C4-2B (cell line): ENCODE results near the gene DENND1A.

ENCODE experiments used
- H3K27ac ChIP-seq: fragments of 450-650 bp; 2 replicates; pipeline ENCODE4 v1.5.1; 2017
- CTCF ChIP-seq: fragments of 450-650 bp; conservative IDR thresholded peaks from 2 replicates; pipeline ENCODE4 v1.5.1; 2017; ENCODE audit warnings: mild to moderate bottlenecking
- ZFX ChIP-seq: fragments of 450-650 bp; IDR thresholded peaks from 2 replicates; pipeline ENCODE4 v1.6.1; 2017

The DENND1A gene

DNA sequence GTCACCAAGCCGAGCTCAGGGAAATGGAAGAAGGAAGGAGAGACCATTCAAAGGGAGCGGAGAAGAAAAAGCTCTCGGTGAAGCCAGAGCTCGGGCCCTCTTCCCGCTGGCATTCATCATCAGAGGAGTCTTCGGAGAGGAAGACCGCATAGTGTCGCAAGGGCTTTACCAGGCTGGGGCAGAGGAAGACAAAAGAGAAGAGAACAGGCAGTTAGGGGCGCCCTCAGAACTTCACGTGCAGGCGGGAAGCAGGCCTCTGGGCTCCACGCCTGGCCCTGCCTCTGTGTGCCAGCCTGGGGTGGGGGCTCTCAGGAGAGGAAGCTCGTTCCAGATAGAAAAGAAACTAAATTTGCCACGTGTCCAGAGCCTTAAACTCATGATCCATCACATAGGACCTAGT lies 542.2 kb downstream of the DENND1A start:
- TF ChIP-seq CTCF (no peak), ZFX (no peak)
- no peak overlapping the region for H3K27ac ChIP-seq

- TF ChIP-seq ZFX, result no peak
- no peak for TF ChIP-seq CTCF
These were observed 546.3 kb downstream of the DENND1A start for GRCh38 chr9:123383512-123384170.

DNA sequence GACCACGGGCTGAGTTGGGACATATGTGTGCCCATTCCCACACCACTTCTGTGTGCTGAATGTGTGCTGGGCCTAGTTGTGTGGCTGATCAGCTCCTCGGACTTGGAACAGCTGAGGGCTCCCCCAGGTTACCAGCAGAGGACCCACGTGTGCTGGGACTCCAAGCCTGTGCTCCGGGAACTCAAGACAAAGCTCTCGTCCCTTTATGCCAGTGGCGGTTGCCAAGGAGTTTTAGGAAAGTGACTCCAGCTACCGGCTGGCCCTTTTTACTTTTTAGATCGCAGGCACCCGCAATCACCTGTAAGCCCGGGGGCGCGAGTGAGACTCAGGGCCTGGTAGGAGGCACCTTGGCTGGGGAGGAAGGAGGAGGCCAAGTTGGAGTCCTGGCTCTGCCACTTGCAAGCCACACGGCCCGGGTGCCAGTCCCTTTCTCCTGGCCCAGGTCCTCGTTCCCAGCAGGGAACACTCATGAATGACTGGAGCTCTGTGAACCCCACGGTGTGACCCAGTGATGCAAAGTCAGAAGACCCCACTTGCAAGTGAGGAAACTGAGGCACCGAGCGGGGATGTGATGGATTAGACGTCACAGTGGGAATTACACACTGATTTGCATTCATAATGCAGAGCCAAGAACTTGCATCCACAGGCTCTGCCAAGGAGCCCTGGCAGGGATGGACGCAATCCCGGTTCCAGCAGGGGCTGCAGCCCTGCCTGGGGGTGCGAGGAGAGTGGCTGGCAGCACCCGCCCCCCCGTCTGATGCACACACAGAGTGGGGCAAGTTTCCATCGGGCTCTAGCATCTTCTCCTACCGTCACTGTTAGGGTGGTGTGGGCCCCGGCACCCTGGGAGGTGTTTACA lies 547.0 kb downstream of the DENND1A start:
- TF ChIP-seq CTCF (no peak), ZFX (no peak)
- H3K27ac ChIP-seq, result no peak overlapping the region

More at GRCh38 chr9:123383512-123384170, 546.3 kb downstream of the DENND1A start:
- no peak overlapping the region for H3K27ac ChIP-seq

DNA sequence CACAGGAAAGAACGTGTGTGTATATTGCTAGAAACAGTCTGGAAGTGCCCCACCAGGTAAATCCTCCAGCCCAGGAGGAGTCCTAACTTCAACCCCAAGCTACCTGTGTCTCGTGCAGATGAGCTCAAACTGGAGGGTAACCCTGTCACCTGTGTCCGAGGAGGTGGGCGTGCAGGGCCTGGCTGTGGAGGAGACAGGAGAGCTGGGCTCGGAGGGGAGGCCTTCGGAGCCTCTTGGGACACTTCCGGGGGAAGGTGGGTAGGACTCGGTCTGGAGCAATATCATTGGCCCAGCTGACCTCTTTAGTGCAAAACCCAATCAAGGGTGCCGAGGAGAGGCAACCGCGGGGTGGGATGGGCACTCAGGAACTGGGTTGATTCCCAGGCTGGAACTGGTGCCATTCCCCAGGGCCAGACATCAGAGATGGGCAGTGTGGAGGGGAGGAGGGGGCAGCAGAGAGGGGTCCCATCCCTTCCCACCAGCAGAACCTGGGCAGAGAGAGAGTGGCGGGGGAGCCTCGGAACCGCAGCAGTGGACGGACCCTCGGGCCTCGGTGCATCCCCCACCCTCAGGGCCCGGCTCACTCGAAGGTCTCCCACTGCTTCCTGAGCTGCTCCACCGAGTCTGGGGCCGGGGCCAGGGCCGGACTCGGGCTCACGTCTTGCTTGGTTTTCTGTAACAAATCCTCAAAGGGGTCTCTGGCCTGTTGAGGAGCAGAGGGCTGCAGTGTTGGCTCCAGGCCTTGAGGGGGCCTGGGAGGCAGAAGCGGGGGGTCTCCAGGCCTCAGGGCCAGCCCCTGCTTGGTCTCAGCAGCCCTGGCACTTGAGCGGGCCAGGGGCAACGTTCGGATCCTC lies 548.8 kb downstream of the DENND1A start:
- TF ChIP-seq CTCF (no peak), ZFX (no peak)
- no peak overlapping the region for H3K27ac ChIP-seq

DNA sequence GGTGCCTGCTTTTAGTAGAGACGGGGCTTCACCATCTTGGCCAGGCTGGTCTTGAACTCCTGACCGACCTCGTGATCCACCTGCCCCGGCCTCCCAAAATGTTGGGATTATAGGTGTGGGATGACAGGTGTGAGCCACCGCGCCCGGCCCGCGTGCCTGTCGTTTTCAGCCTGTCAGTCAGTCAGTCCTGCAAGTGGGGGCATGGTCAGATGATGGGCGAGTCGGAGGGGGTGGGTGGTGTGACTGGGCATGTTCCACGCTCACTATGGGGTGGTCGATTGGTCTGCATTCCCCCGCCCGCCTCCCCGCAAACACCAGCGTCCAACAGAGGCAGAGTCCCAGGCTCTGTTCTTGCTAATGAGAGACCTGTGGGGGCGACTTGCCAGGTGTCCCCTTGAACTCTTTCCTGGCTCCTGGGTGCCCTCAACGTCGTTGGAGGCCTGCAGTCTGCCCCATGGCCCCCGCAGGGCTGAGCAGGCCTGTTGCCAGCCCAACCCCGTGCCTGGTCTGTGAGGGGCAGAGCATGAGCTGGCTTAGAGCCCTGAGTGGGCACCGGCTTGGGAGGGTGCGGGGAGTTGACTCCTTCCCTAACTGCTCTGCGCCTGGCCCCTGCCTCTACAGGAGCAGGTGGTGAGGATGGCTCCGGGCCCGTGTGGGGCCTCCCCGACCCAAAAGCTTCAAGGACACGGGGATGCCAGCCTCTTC lies 550.8 kb downstream of the DENND1A start:
- TF ChIP-seq ZFX (no peak), CTCF (no peak)
- no peak overlapping the region for H3K27ac ChIP-seq

- no peak overlapping the region for H3K27ac ChIP-seq
- TF ChIP-seq CTCF, result no peak
- no peak for TF ChIP-seq ZFX
These were observed 551.9 kb downstream of the DENND1A start for GRCh38 chr9:123378025-123378424.
